ENCODE measurements around the gene ZFAND4.

ZFAND4 gene

DNA sequence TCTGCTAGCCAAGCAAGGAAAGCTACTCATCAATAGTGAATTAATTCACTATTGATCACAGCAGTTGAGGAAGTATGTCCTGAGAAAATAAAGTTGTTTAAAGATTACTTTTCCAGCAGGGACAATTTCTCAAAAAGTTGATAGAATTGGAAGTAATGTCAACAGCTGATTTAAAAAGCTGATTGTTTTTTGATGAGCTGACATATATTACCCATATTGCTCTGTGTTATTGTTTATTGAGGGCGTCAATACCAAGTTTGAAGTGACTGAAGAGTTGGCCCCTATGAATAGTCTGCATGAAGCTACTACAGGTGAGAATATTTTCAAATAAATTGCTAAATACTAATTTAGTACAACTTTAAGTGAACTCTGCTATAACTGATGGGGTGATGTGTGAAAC, 28.0 kb downstream of the ZFAND4 start:
- DNase-seq (ENCODE audit: extremely low read depth, insufficient read length): no peak
- TF ChIP-seq, protein P1, sequence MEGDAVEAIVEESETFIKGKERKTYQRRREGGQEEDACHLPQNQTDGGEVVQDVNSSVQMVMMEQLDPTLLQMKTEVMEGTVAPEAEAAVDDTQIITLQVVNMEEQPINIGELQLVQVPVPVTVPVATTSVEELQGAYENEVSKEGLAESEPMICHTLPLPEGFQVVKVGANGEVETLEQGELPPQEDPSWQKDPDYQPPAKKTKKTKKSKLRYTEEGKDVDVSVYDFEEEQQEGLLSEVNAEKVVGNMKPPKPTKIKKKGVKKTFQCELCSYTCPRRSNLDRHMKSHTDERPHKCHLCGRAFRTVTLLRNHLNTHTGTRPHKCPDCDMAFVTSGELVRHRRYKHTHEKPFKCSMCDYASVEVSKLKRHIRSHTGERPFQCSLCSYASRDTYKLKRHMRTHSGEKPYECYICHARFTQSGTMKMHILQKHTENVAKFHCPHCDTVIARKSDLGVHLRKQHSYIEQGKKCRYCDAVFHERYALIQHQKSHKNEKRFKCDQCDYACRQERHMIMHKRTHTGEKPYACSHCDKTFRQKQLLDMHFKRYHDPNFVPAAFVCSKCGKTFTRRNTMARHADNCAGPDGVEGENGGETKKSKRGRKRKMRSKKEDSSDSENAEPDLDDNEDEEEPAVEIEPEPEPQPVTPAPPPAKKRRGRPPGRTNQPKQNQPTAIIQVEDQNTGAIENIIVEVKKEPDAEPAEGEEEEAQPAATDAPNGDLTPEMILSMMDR (IDR thresholded peaks at IDR 0.05; ENCODE audit: insufficient read depth, low read length, poor library complexity, severe bottlenecking): no peak
- H3K36me3 ChIP-seq (ENCODE audit: control insufficient read depth, insufficient read depth, low read length): no peaks in the 10 kb centered on the region; the same call in 1 of the 2 replicates
- no peak overlapping the region for H3K4me3 ChIP-seq (replicated peaks; ENCODE audit: low read depth, low read length)
- no peaks in the 10 kb centered on the region for H3K27me3 ChIP-seq (replicated peaks; ENCODE audit: control insufficient read depth, insufficient read depth, low read length)

DNA sequence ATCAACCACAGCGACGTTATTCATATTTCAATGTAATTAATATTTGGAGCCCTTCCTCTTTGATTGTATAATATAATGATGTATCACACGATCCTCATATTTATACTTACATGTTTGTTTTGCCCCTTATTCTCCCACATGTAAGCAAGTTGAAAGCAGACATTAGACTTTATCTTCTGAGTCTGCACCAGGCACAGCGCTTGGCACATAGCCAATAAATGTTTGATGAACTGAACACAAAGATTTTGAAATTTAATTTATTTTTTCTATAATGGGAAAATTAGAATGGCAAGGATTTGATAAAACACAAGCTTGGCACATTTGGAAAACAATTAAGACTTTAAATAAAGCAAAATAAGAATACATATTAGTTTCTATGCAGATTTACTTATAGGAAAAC, 31.6 kb downstream of the ZFAND4 start:
- no peaks in the 10 kb centered on the region; the same call in 1 of the 2 replicates for H3K36me3 ChIP-seq (ENCODE audit: control insufficient read depth, insufficient read depth, low read length)
- no peak overlapping the region for H3K4me3 ChIP-seq (replicated peaks; ENCODE audit: low read depth, low read length)
- TF ChIP-seq, protein P1 (IDR thresholded peaks at IDR 0.05; ENCODE audit: insufficient read depth, low read length, poor library complexity, severe bottlenecking): no peak
- H3K27me3 ChIP-seq (replicated peaks; ENCODE audit: control insufficient read depth, insufficient read depth, low read length): no peaks in the 10 kb centered on the region
- DNase-seq (ENCODE audit: extremely low read depth, insufficient read length): no peak

DNA sequence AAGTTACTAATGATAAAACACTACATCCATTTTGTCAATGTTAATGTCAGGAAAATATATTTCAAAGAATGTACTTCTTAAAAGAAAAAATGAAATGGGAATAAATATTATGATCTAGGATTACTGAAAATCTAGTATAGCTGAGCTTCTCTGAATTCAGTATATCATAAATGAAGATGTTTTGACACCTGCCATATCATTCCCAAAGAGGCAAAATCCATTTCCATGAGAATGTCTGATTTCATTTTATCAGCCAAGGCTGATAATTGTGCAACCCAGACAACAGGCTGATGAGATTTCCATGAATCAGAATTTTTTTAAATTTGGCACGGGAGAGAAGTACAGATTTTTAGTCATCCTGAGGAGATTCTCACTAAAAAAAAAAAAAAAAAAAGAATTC, 32.5 kb downstream of the ZFAND4 start:
- TF ChIP-seq, protein P1 (IDR thresholded peaks at IDR 0.05; ENCODE audit: insufficient read depth, low read length, poor library complexity, severe bottlenecking): no peak
- no peak for DNase-seq (ENCODE audit: extremely low read depth, insufficient read length)
- Histone ChIP-seq H3K4me3 (replicated peaks; ENCODE audit: low read depth, low read length) (no peak overlapping the region), H3K36me3 (ENCODE audit: control insufficient read depth, insufficient read depth, low read length) (no peaks in the 10 kb centered on the region; the same call in 1 of the 2 replicates), H3K27me3 (replicated peaks; ENCODE audit: control insufficient read depth, insufficient read depth, low read length) (no peaks in the 10 kb centered on the region)

DNA sequence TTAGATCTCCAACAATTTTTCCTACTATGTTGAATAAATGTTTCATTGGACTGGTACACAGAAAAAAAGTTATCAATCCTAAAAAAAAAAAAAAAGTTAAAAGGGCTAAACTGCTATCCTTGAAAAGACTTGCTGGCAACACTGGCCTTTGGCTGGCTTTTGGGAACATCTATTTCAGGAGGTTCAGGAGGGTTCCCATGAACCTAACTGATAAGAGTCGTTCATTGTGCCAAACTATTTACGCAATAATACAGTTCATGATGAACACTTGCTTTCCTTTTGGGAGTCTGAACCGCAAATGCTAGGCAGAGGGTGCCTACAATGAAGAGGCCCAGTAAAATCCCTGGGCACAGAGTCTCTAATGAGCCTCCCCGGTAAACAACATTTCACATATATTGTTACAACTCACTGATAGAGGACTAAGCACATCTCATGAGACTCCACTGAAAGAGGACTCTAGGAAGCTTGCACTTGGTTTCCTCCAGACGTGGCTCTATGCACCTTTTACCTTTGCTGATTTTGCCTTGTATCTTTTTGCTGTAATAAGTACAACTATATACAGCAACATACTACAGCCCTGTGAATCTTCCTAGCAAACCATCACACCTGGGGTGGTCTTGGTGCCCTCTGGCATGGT, 45.0 kb downstream of the ZFAND4 start:
- Histone ChIP-seq H3K4me3 (replicated peaks; ENCODE audit: low read depth, low read length) (no peak overlapping the region), H3K36me3 (ENCODE audit: control insufficient read depth, insufficient read depth, low read length) (no peaks in the 10 kb centered on the region; the same call in 1 of the 2 replicates), H3K27me3 (replicated peaks; ENCODE audit: control insufficient read depth, insufficient read depth, low read length) (no peaks in the 10 kb centered on the region)
- TF ChIP-seq, protein P1 (IDR thresholded peaks at IDR 0.05; ENCODE audit: insufficient read depth, low read length, poor library complexity, severe bottlenecking): no peak
- DNase-seq (ENCODE audit: extremely low read depth, insufficient read length): no peak

DNA sequence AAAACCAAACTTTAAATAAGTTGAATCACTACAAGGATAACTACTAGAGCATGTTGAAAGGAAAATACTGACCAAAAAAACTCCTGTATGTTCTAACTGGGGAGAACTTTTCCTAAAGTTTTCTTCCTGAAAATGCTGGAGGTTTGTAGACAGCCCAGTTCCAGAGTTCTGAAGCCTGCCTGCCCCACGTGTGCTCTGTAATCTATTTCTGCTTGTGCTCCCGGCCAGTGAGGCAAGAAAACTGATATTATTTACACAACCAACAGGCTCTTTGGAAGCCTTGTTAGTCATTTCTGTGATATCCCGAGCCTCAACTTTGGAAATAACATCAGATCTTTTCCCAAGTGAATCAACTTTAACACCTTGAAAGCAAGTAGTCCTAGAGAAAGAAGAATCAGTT, 46.7 kb downstream of the ZFAND4 start:
- TF ChIP-seq, protein P1 (IDR thresholded peaks at IDR 0.05; ENCODE audit: insufficient read depth, low read length, poor library complexity, severe bottlenecking): no peak
- no peaks in the 10 kb centered on the region for H3K27me3 ChIP-seq (replicated peaks; ENCODE audit: control insufficient read depth, insufficient read depth, low read length)
- H3K36me3 ChIP-seq (ENCODE audit: control insufficient read depth, insufficient read depth, low read length): no peaks in the 10 kb centered on the region; the same call in 1 of the 2 replicates
- DNase-seq (ENCODE audit: extremely low read depth, insufficient read length): no peak
- H3K4me3 ChIP-seq (replicated peaks; ENCODE audit: low read depth, low read length): no peak overlapping the region

DNA sequence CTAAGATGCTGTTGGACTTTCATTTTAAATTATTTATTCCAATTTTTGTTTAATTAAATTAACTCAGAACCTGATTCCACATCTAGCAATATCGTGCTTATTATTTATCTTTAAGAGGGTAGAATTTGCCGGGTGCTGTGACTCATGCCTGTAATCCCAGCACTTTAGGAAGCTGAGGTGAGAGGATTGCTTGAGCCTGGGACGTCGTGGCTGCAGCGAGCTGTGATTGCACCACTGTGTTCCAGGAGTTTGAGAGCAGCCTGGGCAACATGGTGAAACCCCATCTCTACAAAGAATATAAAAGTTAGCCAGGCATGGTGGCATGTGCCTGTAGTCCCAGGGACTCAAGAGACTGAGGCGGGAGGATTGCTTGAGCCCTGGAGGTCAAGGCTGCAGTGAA, 47.8 kb downstream of the ZFAND4 start:
- TF ChIP-seq, protein P1 (IDR thresholded peaks at IDR 0.05; ENCODE audit: insufficient read depth, low read length, poor library complexity, severe bottlenecking): no peak
- H3K36me3 ChIP-seq (ENCODE audit: control insufficient read depth, insufficient read depth, low read length): no peaks in the 10 kb centered on the region; the same call in 1 of the 2 replicates
- no peak overlapping the region for H3K4me3 ChIP-seq (replicated peaks; ENCODE audit: low read depth, low read length)
- DNase-seq (ENCODE audit: extremely low read depth, insufficient read length): no peak
- no peaks in the 10 kb centered on the region for H3K27me3 ChIP-seq (replicated peaks; ENCODE audit: control insufficient read depth, insufficient read depth, low read length)

All from GM06990 (cell line).